Measurements from ENCODE around the gene NLRC3. TPM values are rescaled to one million over a fixed set of nuclear protein-coding genes. Genes with fewer than 3 reads are reported as not detected.

The NLRC3 gene
- total RNA-seq, 1 experiment from 2014 or later, result 0.15 TPM

DNA sequence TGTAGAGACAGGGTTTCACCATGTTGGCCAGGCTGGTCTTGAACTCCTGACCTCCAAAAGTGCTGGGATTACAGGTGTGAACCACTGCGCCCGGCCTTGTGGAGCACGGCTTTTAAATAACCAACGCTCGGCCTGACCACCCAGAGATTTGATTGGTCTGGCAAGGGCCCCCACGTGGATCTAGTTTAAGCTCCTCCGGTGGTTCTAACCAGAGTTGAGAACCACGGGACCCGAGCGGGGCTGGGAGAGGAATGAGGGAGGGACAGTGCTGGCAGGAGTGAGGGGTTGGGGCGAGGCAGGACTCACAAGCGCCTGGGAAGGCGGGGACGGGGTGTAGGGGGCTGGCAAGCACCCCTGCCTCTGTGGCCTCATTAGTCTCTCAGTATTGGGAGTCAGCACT, 3.0 kb downstream of the NLRC3 start:
- H3K9me3 ChIP-seq (ENCODE audit: control insufficient read depth in 1 of 2, insufficient read depth in 1 of 2, low read depth in 1 of 2, low read length in 2 of 2), result peaks cover 4 to 5% of the 10 kb centered on the region in 2 experiments; a peak in 2 of 4 replicates
- H3K36me3 ChIP-seq (ENCODE audit: control insufficient read depth in 1 of 2, insufficient read depth in 2 of 2, low read length in 2 of 2), result no peaks in the 10 kb centered on the region
- no peak overlapping the region for H3K9ac ChIP-seq (ENCODE audit: low read length)
- no peak for DNase-seq (ENCODE audit: low read depth, low spot score)
- H3K4me2 ChIP-seq (ENCODE audit: low read length), result no peak overlapping the region
- TF ChIP-seq, protein P1, sequence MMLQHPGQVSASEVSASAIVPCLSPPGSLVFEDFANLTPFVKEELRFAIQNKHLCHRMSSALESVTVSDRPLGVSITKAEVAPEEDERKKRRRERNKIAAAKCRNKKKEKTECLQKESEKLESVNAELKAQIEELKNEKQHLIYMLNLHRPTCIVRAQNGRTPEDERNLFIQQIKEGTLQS (IDR thresholded peaks at IDR 0.05), result no peak
- TF ChIP-seq, protein P2, sequence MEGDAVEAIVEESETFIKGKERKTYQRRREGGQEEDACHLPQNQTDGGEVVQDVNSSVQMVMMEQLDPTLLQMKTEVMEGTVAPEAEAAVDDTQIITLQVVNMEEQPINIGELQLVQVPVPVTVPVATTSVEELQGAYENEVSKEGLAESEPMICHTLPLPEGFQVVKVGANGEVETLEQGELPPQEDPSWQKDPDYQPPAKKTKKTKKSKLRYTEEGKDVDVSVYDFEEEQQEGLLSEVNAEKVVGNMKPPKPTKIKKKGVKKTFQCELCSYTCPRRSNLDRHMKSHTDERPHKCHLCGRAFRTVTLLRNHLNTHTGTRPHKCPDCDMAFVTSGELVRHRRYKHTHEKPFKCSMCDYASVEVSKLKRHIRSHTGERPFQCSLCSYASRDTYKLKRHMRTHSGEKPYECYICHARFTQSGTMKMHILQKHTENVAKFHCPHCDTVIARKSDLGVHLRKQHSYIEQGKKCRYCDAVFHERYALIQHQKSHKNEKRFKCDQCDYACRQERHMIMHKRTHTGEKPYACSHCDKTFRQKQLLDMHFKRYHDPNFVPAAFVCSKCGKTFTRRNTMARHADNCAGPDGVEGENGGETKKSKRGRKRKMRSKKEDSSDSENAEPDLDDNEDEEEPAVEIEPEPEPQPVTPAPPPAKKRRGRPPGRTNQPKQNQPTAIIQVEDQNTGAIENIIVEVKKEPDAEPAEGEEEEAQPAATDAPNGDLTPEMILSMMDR (IDR thresholded peaks at IDR 0.05 in 2 of 3, conservative IDR thresholded peaks at IDR 0.05 in 1 of 3; ENCODE audit: borderline replicate concordance in 1 of 3, insufficient read depth in 1 of 3, low read depth in 2 of 3, low read length in 2 of 3), result no peak
- H4K20me1 ChIP-seq (ENCODE audit: insufficient read depth), result no peaks in the 10 kb centered on the region
- no peak for ATAC-seq
- H3K27ac ChIP-seq (ENCODE audit: low read depth, low read length), result no peak overlapping the region
- H2AFZ ChIP-seq (ENCODE audit: low read depth, low read length, poor library complexity, severe bottlenecking), result no peak overlapping the region
- intact Hi-C loops (cut with micrococcal nuclease), result no loop called here
- H3K79me2 ChIP-seq (ENCODE audit: insufficient read depth, low read length), result no peaks in the 10 kb centered on the region
- H3K9me2 ChIP-seq (ENCODE audit: insufficient read depth), result no peaks in the 10 kb centered on the region
- no peak overlapping the region for H3K4me3 ChIP-seq (replicated peaks in 1 of 2; ENCODE audit: low read depth in 1 of 2, low read length in 2 of 2)
- ChIA-PET RAD21 (ENCODE audit: low non-redundant PET in 1 of 2, low total read pairs in 2 of 2, uncharacterized antibody in 2 of 2, unreplicated experiment in 2 of 2) (no interaction called here), CTCF (no interaction called here), POLR2A (no interaction called here)
- H3K4me1 ChIP-seq (ENCODE audit: control insufficient read depth in 1 of 2, insufficient read depth in 2 of 2, low read length in 2 of 2), result peaks cover 3 to 13% of the 10 kb centered on the region in 2 experiments
- H3K27me3 ChIP-seq (ENCODE audit: insufficient read depth, low read length), result no peaks in the 10 kb centered on the region
- no TSS peak for BruUV-seq (replicated peaks)

DNA sequence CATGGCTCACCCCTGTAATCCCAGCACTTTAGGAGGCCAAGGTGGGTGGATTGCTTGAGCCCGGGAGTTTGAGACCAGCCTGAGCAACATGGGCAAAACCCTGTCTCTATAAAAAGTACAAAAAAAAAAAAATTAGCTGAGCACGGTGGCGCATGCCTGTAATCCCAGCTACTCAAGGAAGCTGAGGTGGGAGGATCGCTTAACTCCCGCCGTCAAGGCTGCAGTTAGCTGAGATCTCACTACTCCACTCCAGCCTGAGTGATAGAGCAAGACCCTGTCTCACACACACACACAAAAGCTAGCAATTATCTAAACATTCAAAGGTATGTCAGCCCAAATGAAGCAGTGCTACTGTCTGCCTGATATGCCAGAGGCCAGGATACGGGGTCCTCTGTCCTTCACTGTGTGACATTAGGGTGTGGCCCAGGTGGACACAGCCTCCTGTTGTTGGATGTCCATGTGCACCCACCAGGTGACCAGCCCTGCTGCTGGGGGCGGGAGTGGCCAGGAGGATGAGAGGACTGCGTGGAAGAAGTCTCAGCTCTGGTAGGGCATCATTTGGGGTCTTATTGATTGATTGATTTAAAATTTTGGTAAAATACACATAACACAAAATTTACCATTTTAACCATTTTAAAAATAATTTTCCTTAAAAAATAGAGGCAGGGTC, 3.9 kb downstream of the NLRC3 start:
- Histone ChIP-seq H3K4me2 (ENCODE audit: low read length) (no peak overlapping the region), H3K79me2 (ENCODE audit: insufficient read depth, low read length) (no peaks in the 10 kb centered on the region), H3K9ac (ENCODE audit: low read length) (no peak overlapping the region), H3K36me3 (ENCODE audit: control insufficient read depth in 1 of 2, insufficient read depth in 2 of 2, low read length in 2 of 2) (no peaks in the 10 kb centered on the region), H3K27ac (ENCODE audit: low read depth, low read length) (no peak overlapping the region), H2AFZ (ENCODE audit: low read depth, low read length, poor library complexity, severe bottlenecking) (no peak overlapping the region), H3K9me3 (ENCODE audit: control insufficient read depth in 1 of 2, insufficient read depth in 1 of 2, low read depth in 1 of 2, low read length in 2 of 2) (peaks cover 4 to 5% of the 10 kb centered on the region in 2 experiments; a peak in 2 of 4 replicates), H3K4me3 (replicated peaks in 1 of 2; ENCODE audit: low read depth in 1 of 2, low read length in 2 of 2) (no peak overlapping the region), H3K27me3 (ENCODE audit: insufficient read depth, low read length) (no peaks in the 10 kb centered on the region), H3K9me2 (ENCODE audit: insufficient read depth) (no peaks in the 10 kb centered on the region), H3K4me1 (ENCODE audit: control insufficient read depth in 1 of 2, insufficient read depth in 2 of 2, low read length in 2 of 2) (peaks cover 0 to 6% of the 10 kb centered on the region in 2 experiments; a peak in 1 of 4 replicates), H4K20me1 (ENCODE audit: insufficient read depth) (no peaks in the 10 kb centered on the region)
- BruUV-seq (replicated peaks), result no TSS peak
- ChIA-PET POLR2A (no interaction called here), RAD21 (ENCODE audit: low non-redundant PET in 1 of 2, low total read pairs in 2 of 2, uncharacterized antibody in 2 of 2, unreplicated experiment in 2 of 2) (no interaction called here), CTCF (interaction anchor here (0.6 kb wide), 1 partner anchor 442 kb away, joined by 3 read pairs; no protein-coding TSS in a partner anchor)
- ATAC-seq, result no peak
- TF ChIP-seq YY1 (IDR thresholded peaks at IDR 0.05; ENCODE audit: extremely low read depth, insufficient replicate concordance, low read depth, low read length) (no peak), JUND (IDR thresholded peaks at IDR 0.05) (no peak)
- no peak for DNase-seq (ENCODE audit: low read depth, low spot score)
- intact Hi-C loops (cut with micrococcal nuclease), result no loop called here
